Neural cell (in vitro differentiated cells): ENCODE results near the gene LRRN3.

ENCODE experiments used
- POLR2AphosphoS5 ChIP-seq: IDR thresholded peaks from 2 replicates; pipeline ENCODE4 v1.6.1; 2012
- RAD21 ChIP-seq: fragments of 450-650 bp; conservative IDR thresholded peaks from 2 replicates; pipeline ENCODE4 v1.6.1; 2014; ENCODE audit warnings: antibody characterized with exemption, mild to moderate bottlenecking, moderate library complexity
- TAF1 ChIP-seq: IDR thresholded peaks from 2 replicates; pipeline ENCODE4 v1.6.1; 2012; ENCODE audit warnings: low read depth
- TF ChIP-seq, protein P1 (sequence below): fragments of 450-650 bp; IDR thresholded peaks from 2 replicates; pipeline ENCODE4 v1.5.1; 2014; ENCODE audit warnings: antibody characterized with exemption, mild to moderate bottlenecking, moderate library complexity; ENCODE audit not compliant: poor library complexity, severe bottlenecking
- TF ChIP-seq, protein P2 (sequence below): IDR thresholded peaks from 2 replicates; pipeline ENCODE4 v1.6.1; 2012; ENCODE audit warnings: borderline replicate concordance

DNA sequence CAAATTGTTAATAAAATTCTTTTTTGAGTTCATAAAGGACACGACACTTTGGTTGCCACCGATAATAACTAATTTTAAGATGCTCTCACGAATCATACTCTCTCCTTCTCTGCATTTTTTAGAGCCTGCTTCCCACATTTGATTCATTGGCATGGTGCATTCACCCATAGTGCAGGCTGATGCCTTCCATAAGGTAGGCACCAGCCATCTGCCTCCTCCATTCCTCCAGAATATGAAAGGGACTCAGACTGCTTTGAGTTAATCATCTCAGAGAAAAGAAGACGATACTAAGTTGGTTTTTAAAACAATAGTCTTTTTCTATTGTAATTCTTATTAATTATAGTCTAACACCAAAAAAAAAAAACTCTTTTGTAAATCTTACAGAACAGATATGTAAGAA, 33.9 kb upstream of the LRRN3 start:
- TF ChIP-seq, protein P1, sequence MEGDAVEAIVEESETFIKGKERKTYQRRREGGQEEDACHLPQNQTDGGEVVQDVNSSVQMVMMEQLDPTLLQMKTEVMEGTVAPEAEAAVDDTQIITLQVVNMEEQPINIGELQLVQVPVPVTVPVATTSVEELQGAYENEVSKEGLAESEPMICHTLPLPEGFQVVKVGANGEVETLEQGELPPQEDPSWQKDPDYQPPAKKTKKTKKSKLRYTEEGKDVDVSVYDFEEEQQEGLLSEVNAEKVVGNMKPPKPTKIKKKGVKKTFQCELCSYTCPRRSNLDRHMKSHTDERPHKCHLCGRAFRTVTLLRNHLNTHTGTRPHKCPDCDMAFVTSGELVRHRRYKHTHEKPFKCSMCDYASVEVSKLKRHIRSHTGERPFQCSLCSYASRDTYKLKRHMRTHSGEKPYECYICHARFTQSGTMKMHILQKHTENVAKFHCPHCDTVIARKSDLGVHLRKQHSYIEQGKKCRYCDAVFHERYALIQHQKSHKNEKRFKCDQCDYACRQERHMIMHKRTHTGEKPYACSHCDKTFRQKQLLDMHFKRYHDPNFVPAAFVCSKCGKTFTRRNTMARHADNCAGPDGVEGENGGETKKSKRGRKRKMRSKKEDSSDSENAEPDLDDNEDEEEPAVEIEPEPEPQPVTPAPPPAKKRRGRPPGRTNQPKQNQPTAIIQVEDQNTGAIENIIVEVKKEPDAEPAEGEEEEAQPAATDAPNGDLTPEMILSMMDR = no peak
- TF ChIP-seq TAF1 (no peak), RAD21 (no peak), POLR2AphosphoS5 (no peak)
- TF ChIP-seq, protein P2, sequence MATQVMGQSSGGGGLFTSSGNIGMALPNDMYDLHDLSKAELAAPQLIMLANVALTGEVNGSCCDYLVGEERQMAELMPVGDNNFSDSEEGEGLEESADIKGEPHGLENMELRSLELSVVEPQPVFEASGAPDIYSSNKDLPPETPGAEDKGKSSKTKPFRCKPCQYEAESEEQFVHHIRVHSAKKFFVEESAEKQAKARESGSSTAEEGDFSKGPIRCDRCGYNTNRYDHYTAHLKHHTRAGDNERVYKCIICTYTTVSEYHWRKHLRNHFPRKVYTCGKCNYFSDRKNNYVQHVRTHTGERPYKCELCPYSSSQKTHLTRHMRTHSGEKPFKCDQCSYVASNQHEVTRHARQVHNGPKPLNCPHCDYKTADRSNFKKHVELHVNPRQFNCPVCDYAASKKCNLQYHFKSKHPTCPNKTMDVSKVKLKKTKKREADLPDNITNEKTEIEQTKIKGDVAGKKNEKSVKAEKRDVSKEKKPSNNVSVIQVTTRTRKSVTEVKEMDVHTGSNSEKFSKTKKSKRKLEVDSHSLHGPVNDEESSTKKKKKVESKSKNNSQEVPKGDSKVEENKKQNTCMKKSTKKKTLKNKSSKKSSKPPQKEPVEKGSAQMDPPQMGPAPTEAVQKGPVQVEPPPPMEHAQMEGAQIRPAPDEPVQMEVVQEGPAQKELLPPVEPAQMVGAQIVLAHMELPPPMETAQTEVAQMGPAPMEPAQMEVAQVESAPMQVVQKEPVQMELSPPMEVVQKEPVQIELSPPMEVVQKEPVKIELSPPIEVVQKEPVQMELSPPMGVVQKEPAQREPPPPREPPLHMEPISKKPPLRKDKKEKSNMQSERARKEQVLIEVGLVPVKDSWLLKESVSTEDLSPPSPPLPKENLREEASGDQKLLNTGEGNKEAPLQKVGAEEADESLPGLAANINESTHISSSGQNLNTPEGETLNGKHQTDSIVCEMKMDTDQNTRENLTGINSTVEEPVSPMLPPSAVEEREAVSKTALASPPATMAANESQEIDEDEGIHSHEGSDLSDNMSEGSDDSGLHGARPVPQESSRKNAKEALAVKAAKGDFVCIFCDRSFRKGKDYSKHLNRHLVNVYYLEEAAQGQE = no peak
